ENCODE results near the gene GPX3.

GPX3 gene

DNA sequence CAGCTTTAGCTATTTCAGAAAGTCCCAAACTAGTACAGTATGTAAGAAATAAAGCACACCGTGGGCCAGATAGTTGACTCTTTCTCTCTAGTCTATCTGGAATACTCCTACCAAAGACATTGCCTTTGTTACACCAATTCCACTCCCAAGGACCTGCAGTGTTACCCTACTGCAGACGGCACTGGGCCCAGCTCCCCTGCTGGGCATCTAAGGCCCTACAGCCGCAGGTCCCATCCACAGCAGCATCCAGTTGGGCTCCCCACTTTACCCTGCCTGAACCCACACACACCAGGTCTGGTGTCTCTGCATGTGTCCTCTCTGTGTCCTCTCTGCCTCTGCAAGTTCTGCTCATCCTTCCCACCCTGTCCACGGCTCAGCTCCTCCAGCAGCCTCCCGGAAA, 37.9 kb downstream of the GPX3 start:
- no peak for DNase-seq

DNA sequence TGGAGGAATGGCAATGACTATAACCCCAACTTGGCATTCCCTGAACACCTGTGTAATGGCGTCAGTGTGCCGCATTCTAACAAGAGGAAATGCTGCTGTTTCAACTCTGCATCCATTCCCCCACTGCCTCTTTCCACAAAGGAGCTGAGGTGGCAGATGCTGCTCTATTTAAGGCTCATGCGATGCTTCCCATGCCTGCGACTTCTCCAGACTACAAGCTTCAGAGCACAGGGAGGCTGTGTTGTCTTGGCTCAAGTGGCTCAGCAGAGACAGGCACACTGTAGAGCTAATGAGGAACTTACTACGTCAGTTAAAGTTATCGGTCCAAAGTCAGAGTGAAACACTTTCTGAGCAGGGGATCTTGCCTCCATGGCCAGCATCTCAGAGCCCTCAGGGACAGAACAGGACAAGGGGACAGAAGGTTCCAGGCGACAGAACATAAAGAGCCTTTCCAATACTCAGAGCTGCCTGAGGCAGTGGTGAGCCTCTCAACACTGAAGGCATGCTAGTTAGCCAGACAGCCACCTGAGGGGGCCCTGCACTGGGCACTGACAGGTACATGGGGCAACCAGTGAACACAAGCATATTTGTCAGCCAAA, 38.6 kb downstream of the GPX3 start:
- no peak for DNase-seq

DNA sequence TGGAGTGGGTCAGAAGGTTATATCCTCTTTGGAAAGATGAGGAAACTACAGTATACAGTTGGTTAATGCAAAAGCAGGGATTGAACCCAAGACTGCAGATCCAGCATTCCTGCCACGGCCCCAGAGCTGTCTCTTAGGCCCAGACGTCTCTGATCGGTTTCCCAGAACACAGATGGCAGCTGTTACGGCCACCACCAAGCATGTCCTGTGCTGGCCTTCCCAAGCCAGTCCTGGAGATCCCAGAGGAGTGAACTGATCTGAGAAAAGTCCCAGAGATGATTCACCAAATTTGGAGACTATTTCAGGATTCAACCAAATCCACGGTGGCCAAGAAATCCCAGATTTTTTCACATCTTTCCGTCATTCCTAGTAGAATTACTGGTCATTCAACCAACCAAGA, 40.4 kb downstream of the GPX3 start:
- no peak for DNase-seq

DNA sequence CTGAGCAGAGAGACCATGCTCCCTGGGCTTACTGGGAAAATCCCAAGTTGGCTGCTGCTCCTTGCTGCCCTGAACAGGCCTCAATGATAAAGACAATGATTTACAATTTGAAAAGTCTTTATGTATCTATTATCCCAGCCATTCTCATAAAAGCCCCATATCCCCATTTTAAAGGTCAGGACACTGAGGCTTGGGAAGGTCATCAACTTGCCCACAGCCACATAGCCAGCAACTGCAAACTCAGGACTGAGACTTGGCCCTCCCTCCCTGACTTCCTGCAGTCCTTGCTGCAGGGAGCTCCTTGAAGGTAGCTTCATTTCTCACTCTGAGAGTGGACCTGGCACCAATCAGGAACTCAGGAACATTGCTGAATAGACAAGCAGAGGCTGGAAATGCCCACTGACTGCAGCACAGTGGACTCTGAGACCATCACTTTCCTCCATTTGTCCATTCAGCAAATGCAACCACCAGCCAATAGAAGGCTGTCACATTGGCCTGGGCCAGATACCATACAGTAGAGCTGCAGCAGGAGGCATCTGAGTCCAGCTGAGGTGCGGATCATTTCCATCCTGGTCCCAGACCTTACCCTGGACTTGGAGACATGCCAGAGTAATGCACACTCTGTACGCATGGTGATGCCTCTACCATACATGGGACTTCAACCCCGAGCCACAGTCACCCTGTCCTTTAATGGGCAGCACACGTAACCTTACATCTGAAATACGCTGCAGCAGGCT, 42.2 kb downstream of the GPX3 start:
- DNase-seq = no peak

DNA sequence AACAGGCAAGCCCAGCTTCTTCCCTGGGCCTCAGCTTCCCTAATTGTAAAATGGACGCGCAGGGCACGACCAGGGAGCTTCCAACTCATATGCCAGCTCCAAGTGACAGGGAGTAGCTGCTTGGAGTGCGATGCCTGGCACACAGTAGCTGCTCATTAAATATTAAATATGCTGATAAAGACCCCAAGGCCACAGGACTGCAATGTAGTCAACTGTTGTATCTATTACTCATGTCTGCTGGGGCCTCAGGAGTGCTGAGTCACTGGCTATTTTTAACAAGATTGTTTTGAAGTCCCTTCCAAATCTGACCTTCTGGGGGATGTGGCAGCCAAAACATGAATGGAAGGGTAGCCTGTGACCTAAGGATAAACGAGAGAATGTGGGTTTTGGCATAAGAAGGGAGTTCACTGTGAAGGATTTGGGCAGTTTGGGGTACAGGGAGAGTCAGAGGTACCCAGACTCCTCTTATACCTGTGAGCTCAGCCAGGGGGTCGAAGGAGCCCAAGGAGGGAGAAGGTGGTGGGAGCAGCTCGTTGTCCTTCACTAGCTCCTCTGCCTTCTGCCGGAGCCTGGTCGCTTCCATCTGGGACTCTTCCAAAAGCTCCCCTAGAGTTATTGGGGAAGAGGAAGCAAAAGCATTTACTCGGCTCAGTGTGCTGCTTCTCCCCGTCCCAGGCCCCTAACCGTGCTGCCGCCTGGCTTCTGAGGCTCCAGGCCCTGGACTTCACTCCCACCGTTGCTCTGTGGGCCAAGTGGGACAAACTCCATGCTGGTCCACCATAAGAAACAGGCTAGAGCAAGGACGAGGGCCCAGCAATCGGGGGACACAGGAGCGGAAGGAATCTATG, 43.0 kb downstream of the GPX3 start:
- no peak for DNase-seq

DNA sequence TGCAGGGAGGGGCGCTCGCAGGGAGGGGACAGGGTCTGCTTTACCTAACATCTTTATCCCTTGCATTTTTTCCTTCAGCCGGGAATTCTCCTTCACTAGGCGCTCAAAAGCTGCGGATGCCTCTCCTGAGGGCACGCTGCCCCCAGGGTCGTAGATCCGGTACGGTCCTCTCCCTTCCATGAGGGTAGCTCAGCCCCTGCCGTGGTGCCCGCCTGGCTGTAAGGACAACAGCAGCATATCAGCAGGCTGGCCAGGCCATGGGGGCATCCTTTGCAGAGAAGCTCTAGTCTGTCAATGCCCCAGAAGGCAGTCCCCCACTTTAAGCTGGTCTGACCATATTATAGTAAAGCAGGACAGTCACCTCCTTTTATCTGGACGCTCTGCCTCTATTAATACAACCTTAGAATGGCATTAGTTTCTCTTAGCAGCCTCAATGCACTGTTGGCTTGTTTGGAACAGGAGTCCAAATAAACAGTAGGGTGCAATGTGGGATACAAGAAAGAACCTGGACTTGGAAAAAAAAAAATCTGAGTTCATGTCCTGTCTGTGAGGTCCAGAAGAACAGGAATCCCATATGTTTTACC, 44.6 kb downstream of the GPX3 start:
- no peak for DNase-seq

DNA sequence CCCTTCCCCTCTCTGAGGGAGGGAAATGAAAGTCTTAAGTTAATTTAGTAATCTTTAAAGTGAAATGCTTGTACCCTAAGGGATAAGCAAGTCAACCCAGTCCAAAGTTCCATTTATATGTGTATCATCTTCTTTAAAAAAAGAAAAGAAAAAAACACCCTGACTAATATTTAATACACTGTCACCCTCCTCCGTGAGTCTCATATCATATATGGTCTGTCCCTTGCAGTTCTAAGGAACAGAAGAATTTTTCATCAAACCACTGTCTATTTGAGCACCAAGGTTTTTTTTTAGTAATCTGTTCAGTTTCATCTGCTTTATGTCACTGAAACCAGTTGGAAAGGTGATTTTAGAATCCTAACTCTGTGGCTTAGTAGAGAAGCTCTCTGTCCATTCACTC, 45.2 kb downstream of the GPX3 start:
- DNase-seq = no peak

DNA sequence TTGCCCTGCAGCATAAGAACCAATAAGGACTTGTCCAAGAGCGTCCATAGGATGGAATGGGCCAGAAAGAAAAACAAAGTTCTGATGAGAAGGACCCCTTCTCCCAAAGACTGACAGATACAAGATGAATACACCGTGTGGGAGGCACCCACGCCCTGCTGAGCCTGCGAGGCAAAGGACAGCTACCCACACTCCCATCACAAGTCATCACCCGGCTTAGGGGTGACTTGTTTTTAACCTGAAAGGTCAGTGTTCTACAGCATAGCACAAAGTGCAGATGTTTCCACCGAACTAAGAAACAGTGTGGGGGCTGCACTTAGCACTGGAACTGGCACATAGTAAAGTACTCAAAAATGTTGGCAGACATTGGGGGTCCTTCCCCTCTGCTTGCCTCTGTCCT, 46.5 kb downstream of the GPX3 start:
- no peak for DNase-seq

DNA sequence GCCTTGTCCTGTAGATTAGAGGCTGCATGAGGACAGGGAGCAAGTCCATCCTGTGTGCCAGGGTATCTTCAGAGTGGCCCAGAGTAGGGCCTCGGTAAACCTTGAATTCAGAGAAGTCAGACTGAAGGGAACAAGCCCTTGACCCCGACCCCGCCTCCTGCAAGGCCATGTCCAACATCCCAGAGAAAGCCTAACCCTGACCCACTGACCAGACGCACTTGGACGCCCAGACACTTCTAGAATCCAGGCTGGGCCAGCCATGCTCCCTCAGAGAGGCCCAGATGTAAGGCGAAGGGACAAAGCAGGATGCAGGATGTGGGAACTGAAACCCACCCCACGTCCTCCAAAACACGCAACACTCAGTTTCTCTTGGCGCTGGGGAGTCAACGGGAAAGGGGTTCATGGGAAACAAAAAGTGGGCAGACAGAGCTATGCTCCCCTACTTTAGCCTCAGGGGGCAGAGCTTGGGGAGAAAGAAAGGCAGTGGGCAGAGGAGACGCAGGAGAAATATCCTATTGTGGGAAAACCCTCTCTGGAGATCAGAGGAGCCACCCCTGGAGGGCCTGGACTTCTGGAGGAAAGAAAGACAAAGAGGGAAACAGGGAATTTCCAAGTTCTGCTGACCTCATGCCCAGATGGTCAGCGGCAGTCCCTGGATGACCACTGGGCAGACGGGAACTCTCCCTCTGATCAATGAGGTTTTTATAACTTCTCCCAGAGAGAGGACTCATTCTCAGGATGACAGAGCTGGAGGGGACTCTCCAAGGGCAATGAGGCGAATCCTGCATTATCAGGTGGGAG, 47.4 kb downstream of the GPX3 start:
- DNase-seq = no peak

DNA sequence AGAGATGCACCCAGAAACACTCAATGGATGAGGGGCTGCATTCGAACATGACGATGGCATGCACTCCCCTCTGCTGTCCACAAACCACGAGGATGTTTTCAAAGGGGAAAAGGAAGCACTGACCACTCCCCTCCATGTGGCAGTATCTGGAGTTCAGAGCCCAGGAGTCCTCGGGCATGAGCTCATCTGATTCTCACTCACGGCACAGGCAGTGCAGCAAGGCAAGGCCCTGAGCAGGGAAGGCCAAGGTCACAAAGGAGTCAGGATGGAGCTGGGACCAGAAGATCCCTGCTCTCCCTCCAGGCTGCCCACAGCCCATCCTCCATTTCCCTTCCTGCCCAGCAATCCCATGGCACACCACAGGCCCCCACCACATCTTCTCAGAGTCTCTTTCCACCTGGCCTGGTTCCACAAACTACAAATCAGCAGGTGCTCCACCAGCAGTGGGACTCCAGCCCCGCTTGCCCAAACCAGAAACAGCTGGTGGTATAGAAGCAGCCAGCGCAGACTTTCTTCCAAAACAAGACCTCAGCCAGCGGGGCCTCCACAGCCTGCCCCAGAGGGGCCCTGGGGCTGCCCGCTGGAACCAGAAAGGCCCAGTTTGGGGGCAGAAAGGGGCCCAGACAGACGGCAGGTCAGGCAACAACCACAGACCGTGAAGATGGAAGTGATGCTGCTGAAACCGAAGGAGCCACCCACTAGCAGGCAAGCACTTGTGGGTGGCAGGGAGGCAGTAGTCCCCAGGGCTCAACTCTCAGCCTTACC, 48.2 kb downstream of the GPX3 start:
- DNase-seq = no peak

DNA sequence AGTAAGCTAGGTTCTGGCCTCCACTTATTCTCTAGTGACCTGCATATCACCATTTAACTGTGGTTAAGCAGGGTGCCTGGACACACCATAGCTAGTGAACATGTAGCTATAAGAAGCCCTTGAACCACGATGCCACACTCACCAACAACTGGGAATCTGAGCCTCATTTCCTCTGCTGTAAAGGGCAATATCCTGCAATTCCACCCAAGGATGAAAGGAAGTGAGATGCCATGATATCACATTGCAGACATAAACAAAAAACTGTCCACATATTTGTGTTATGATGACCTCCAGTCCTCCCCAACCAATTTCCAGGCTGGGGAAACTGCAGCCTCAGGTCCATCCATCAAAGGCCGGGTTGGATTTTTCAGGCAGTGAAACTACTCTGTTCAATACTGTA, 50.1 kb downstream of the GPX3 start:
- DNase-seq = no peak

DNA sequence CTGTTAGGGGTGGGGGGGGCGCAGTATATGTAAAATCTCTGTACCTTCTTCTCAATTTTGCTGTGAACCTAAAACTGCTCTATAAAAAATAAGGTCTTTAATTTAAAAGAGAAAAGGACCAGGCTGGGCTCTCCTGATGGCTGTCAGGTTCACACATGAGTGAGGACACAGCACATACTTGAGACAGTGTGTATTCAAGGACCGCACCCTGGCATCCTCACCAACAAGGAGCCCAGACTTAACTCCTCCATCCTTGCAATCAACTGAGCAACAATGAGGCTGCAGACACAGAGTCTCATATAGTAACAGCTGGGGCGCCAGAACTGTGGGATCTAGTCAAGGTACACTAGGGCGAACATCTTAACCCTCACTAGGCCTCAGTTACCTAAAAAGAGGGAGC, 50.6 kb downstream of the GPX3 start:
- DNase-seq = no peak

DNA sequence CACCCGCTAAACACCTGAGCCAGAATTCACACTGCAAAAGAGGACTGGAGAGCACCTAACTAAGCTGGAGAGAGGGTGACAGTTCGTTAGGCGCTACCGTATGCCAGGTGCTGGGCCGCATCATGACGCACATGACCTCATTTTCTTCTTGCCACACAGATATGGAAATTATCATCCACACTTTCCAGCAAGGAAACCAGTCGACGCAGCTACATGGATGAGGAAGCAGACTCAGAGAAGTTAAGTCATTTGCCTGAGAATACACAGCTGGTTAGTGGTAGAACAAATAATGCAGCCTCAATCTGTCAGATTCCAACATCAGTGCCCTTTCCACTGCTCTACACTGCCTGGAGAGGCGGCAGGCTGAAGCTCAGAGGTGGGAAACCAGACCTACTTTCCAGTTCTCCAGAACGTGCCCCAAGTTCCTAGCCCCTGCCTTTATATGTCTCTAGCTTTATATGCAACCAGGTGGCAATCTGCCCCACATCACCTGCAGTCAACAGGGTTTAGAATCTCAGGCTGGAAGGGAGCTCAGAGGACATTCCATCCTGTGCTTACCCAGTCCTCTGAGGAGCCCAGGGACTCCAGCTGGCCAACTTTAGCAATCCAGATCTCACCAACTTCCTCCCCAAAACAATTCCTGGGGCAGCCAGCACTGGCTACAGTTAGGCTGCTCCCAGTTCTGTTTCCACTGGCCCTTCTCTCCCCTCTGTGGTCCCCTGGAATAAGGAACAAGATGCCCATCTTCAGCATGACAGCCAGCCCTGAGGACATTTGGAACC, 51.6 kb downstream of the GPX3 start:
- DNase-seq = no peak

DNA sequence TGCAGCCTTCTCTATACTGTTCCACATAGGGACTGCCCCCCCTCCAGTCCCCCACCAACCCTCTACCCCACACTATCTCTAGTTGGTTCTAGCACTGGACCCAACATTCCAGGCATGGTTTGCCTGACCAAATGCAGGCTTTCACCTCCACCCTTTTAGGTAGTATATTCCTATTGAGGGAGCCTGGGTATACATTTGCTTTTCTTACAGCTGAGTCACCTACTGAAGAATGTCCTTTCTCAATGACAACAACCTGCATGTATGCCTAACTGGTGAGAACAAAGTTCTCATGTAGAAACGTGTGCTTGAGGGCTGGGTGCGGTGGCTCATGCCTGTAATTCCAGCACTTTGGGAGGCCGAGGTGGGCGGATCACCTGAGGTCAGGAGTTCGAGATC, 52.2 kb downstream of the GPX3 start:
- DNase-seq = no peak

DNA sequence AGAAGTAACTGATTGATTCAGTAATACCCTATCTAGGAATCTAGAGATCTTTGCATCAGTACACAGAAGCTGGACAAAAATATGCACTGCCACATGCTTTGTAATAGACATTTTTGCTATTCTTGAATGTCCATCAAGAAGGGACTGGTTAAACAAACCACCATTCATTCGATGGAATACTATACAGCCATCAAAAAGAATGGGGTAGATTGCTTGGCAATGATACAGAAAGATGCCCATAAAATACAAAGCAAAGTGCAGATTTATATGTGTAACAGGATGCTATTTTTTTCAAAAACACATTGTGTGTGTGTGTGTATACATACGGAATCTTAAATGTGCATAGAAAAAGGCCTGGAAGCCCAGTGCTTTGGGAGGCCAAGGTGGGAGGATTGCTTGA, 52.9 kb downstream of the GPX3 start:
- no peak for DNase-seq

DNA sequence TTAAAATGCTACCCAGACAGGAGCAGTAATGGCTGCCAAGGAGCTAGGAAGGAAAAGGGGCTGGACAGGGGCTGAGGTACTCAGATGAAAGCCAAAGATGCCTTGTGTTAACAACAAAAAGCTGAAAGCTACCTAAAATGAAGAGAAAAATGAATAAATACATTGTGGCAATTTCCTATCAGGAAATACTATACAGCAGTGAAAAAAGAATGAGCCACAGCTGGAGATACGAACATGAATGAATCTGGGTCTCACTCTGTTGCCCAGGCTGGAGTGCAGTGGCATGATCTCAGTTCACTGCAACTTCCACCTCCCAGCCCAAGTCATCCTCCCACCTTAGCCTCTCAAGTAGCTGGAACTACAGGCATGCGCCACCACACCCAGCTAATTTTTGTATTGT, 54.2 kb downstream of the GPX3 start:
- no peak for DNase-seq

DNA sequence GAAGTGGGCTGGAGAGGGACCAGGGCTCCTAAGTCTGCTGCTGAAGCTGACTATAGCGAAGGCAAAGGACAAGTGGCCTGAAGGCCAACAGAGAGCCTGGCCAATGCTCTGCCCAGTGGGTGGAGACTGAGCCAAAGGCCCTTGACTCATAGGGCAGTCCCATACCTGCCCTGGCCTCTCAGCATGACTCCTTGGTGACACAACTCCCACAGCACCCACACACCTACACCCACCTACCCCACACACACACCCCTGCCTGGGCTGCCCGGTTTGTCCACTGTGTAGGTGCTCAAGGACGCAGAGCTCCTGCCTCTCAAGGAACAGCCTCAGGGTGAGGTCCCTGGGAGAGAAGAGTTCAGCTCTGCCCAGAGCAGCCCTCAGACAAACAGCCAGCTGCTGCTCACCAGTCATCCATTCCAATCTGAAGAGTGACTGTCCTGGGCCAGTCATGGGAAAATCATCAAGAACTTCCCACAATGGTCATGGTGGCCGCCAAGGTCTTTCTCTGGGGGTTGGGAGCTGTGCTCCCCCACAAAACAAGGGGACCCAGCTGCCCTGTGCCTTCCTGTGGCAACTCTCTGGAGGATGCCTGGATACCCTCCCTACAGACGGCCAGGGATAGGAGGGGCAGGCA, 55.4 kb downstream of the GPX3 start:
- no peak for DNase-seq

DNA sequence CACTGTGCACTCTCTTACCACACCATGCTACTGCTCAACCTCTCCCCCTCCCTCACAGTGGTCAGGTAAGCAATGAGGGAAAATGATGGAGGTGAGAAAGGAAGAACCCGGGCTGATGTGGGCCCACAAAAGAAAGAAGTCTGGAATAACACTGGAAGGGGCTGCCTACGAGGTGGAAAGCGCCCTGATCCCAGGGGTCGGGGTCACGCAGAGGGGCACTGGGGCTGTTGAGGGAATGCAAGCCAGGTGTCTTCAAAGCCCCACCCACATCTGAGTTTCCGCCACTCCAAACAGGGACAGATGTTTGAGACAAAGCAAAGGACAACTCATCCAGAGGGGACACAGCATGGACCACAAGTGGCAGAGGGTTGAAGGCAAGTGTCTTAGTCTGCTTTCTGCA, 56.2 kb downstream of the GPX3 start:
- DNase-seq = no peak

DNA sequence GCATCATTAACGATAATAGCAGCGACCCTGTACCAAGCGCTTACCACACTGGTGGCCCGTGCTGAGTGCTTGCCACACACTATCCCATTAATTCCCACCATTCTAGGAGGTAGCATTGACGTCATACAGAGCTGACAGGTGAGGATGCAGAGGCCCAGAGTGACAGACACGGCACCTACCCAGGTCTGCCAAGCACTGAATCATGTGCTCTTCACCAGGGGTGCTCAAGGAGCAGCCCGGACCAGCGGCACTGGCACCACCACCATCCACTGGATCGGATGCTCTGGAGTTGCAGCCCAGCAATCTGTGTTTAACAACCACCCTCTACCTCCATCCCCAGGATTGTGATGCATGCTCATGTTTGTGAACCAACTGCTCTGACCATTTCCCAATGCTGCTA, 57.0 kb downstream of the GPX3 start:
- no peak for DNase-seq

DNA sequence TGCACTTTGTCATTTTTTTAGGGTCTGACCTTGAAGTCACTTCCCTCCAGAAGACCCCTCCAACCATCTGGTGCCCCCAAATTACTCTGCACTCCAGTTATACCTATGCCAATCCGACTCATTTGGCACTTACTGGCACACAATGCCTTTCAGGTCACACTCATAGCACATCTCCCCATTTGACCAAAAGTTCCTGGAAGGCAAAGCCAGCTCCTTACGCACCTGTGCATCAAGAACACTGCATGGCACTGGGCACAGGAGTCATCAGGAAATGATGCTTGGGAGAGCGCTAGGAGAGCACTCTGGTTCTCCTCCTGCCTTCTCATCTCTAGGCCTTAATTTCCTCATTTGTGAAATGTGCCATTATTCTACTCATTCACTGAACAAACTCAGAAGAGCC, 57.6 kb downstream of the GPX3 start:
- DNase-seq = no peak

Measured in activated T-cell treated with anti-CD3 and anti-CD28 coated beads for 4 hours (primary cell).